ENCODE measurements around the gene ADK. TPM values are rescaled to one million over a fixed set of nuclear protein-coding genes. Genes with fewer than 3 reads are reported as not detected.

The ADK gene
- total RNA-seq, 1 experiment from 2014 or later, result 26.8 TPM

GRCh38 chr10:74388801-74389200, 237.8 kb downstream of the ADK start:
- H3K4me1 ChIP-seq (ENCODE audit: insufficient read depth, low read length), result no peaks in the 10 kb centered on the region
- no peaks in the 10 kb centered on the region for H3K79me2 ChIP-seq (ENCODE audit: insufficient read depth, low read length)
- no peak overlapping the region for H3K14ac ChIP-seq (ENCODE audit: insufficient read depth, low read length)
- H3K18ac ChIP-seq (ENCODE audit: insufficient read length, low read depth, low read length), result no peak overlapping the region
- H2AFZ ChIP-seq (ENCODE audit: low read length), result no peak overlapping the region
- H3K23ac ChIP-seq (ENCODE audit: insufficient read length, low read depth, low read length), result no peak overlapping the region
- H4K91ac ChIP-seq (ENCODE audit: insufficient read length, low read depth, low read length), result no peak overlapping the region
- no peak overlapping the region for H2AK5ac ChIP-seq (ENCODE audit: insufficient read length, low read length)
- H3K23me2 ChIP-seq (ENCODE audit: insufficient read length, low read depth, low read length, poor library complexity, severe bottlenecking), result no peaks in the 10 kb centered on the region
- H3T11ph ChIP-seq (ENCODE audit: low read length), result no peak overlapping the region
- H2BK15ac ChIP-seq (ENCODE audit: low read depth, low read length), result no peak overlapping the region
- no peaks in the 10 kb centered on the region for H3K9me3 Mint-ChIP-seq
- H3K36me3 Mint-ChIP-seq (ENCODE audit: insufficient read depth in 1 of 3, low read depth in 3 of 3), result no peaks in the 10 kb centered on the region
- H4K20me1 ChIP-seq (ENCODE audit: control insufficient read depth, insufficient read depth, insufficient read length), result no peaks in the 10 kb centered on the region
- no peak overlapping the region for H3K9ac ChIP-seq (ENCODE audit: extremely low read depth, insufficient read length, low read length)
- H3K9me3 ChIP-seq (ENCODE audit: control insufficient read depth, low read depth, low read length), result no peaks in the 10 kb centered on the region
- H4K8ac ChIP-seq (replicated peaks; ENCODE audit: insufficient read length, low read depth, low read length), result no peak overlapping the region
- no peak overlapping the region for H3K4me3 Mint-ChIP-seq
- H2BK12ac ChIP-seq (ENCODE audit: insufficient read length, low read depth, low read length), result no peak overlapping the region
- H3K27me3 ChIP-seq (ENCODE audit: insufficient read depth, low read length), result no peaks in the 10 kb centered on the region
- no peak for TF ChIP-seq CTCF (conservative IDR thresholded peaks at IDR 0.05)
- no peak overlapping the region for H2BK120ac ChIP-seq (ENCODE audit: low read depth, low read length, poor library complexity, severe bottlenecking)
- no peaks in the 10 kb centered on the region for H3K4me1 Mint-ChIP-seq
- no peaks in the 10 kb centered on the region for H3K79me1 ChIP-seq (ENCODE audit: insufficient read depth, low read depth, low read length, poor library complexity, severe bottlenecking)
- no peak overlapping the region for H2BK20ac ChIP-seq (ENCODE audit: low read depth, low read length, poor library complexity, severe bottlenecking)
- no peak overlapping the region for H4K5ac ChIP-seq (ENCODE audit: insufficient read length, low read depth, low read length)
- no peak overlapping the region for H3K4ac ChIP-seq (ENCODE audit: low read depth, low read length)
- H3K27me3 Mint-ChIP-seq (ENCODE audit: low read depth), result no peaks in the 10 kb centered on the region
- no peak overlapping the region for H2BK5ac ChIP-seq (ENCODE audit: insufficient read length, low read length)
- no peak overlapping the region; a peak in 2 of 7 replicates for H3K27ac Mint-ChIP-seq
- no peak for DNase-seq
- H3K4me2 ChIP-seq (ENCODE audit: insufficient read depth, insufficient read length, low read length), result no peak overlapping the region
- no peak overlapping the region for H3K27ac ChIP-seq (ENCODE audit: insufficient read length, low read depth, low read length)
- no peak overlapping the region for H3K56ac ChIP-seq (ENCODE audit: insufficient read length, low read depth, low read length)
